H9 (cell line): ENCODE measurements around the gene NAA25. TPM values are rescaled to one million over a fixed set of nuclear protein-coding genes. Genes with fewer than 3 reads are reported as not detected.

Experiments
- DNase-seq: peaks from one replicate; pipeline ENCODE4 v3.0.0-alpha.2; 2017
- H2AFZ ChIP-seq: one replicate; pipeline ENCODE4 v1.6.1; 2013; ENCODE audit warnings: mild to moderate bottlenecking, low read length, control low read depth, moderate library complexity
- H2AK5ac ChIP-seq: 2 replicates; pipeline ENCODE4 v1.6.1; 2013; ENCODE audit warnings: low read length, control low read depth, mixed read lengths; ENCODE audit not compliant: insufficient read length
- H2BK120ac ChIP-seq: one replicate; pipeline ENCODE4 v1.6.1; 2013; ENCODE audit warnings: low read depth, mild to moderate bottlenecking, low read length, control low read depth, inconsistent platforms; ENCODE audit not compliant: poor library complexity, severe bottlenecking
- H2BK12ac ChIP-seq: 2 replicates; pipeline ENCODE4 v1.6.1; 2013; ENCODE audit warnings: low read length, control low read depth, mixed read lengths, low read depth; ENCODE audit not compliant: insufficient read length
- H2BK15ac ChIP-seq: 2 replicates; pipeline ENCODE4 v1.6.1; 2013; ENCODE audit warnings: low read depth, low read length, control low read depth
- H2BK20ac ChIP-seq: one replicate; pipeline ENCODE4 v1.6.1; 2013; ENCODE audit warnings: low read depth, mild to moderate bottlenecking, low read length, control low read depth, inconsistent platforms; ENCODE audit not compliant: poor library complexity, severe bottlenecking
- H2BK5ac ChIP-seq: 2 replicates; pipeline ENCODE4 v1.6.1; 2013; ENCODE audit warnings: low read length, control low read depth, mixed read lengths; ENCODE audit not compliant: insufficient read length
- H3K14ac ChIP-seq: 2 replicates; pipeline ENCODE4 v1.6.1; 2013; ENCODE audit warnings: low read length, control low read depth; ENCODE audit not compliant: insufficient read depth
- H3K18ac ChIP-seq: 2 replicates; pipeline ENCODE4 v1.6.1; 2013; ENCODE audit warnings: low read depth, mild to moderate bottlenecking, mixed read lengths, low read length, control low read depth; ENCODE audit not compliant: insufficient read length
- H3K23ac ChIP-seq: 2 replicates; pipeline ENCODE4 v1.6.1; 2013; ENCODE audit warnings: low read length, control low read depth, mixed read lengths, low read depth; ENCODE audit not compliant: insufficient read length
- H3K23me2 ChIP-seq: 2 replicates; pipeline ENCODE4 v1.6.1; 2013; ENCODE audit warnings: low read depth, mild to moderate bottlenecking, mixed read lengths, low read length, control low read depth; ENCODE audit not compliant: insufficient read length, poor library complexity, severe bottlenecking
- H3K27ac ChIP-seq: 2 replicates; pipeline ENCODE4 v1.5.1; 2013; ENCODE audit warnings: low read length, control low read depth, mixed read lengths, low read depth; ENCODE audit not compliant: insufficient read length
- H3K27me3 ChIP-seq: 2 replicates; pipeline ENCODE4 v1.6.1; 2013; ENCODE audit warnings: low read length, control low read depth, inconsistent platforms; ENCODE audit not compliant: insufficient read depth
- H3K4ac ChIP-seq: 2 replicates; pipeline ENCODE4 v1.6.1; 2013; ENCODE audit warnings: low read depth, mild to moderate bottlenecking, control low read depth, inconsistent platforms, low read length, moderate library complexity
- H3K4me1 ChIP-seq: 2 replicates; pipeline ENCODE4 v1.6.1; 2013; ENCODE audit warnings: low read length, control low read depth, inconsistent platforms; ENCODE audit not compliant: insufficient read depth
- H3K4me2 ChIP-seq: 2 replicates; pipeline ENCODE4 v1.6.1; 2013; ENCODE audit warnings: low read length, control low read depth, mixed read lengths; ENCODE audit not compliant: insufficient read length, insufficient read depth
- H3K56ac ChIP-seq: 2 replicates; pipeline ENCODE4 v1.6.1; 2013; ENCODE audit warnings: low read depth, mild to moderate bottlenecking, mixed read lengths, low read length, control low read depth; ENCODE audit not compliant: insufficient read length
- H3K79me1 ChIP-seq: 2 replicates; pipeline ENCODE4 v1.6.1; 2013; ENCODE audit warnings: low read depth, mild to moderate bottlenecking, moderate library complexity, low read length, control low read depth, inconsistent platforms; ENCODE audit not compliant: insufficient read depth, poor library complexity, severe bottlenecking
- H3K79me2 ChIP-seq: 2 replicates; pipeline ENCODE4 v1.6.1; 2013; ENCODE audit warnings: low read length, control low read depth, inconsistent platforms; ENCODE audit not compliant: insufficient read depth
- H3K9ac ChIP-seq: 2 replicates; pipeline ENCODE4 v1.6.1; 2013; ENCODE audit warnings: low read length, control low read depth, mixed read lengths; ENCODE audit not compliant: insufficient read length; ENCODE audit errors: extremely low read depth
- H3K9me3 ChIP-seq: one replicate; pipeline ENCODE4 v1.6.1; 2013; ENCODE audit warnings: low read depth, low read length, inconsistent platforms; ENCODE audit not compliant: control insufficient read depth
- H3T11ph ChIP-seq: one replicate; pipeline ENCODE4 v1.6.1; 2013; ENCODE audit warnings: mild to moderate bottlenecking, low read length, control low read depth, inconsistent platforms
- H4K20me1 ChIP-seq: one replicate; pipeline ENCODE4 v1.6.1; 2013; ENCODE audit not compliant: control insufficient read depth, insufficient read length, insufficient read depth
- H4K5ac ChIP-seq: 2 replicates; pipeline ENCODE4 v1.6.1; 2013; ENCODE audit warnings: low read depth, mild to moderate bottlenecking, mixed read lengths, low read length, control low read depth; ENCODE audit not compliant: insufficient read length
- H4K8ac ChIP-seq: replicated peaks from 2 replicates; pipeline ENCODE4 v1.6.1; 2013; ENCODE audit warnings: low read length, control low read depth, mixed read lengths, low read depth; ENCODE audit not compliant: insufficient read length
- H4K91ac ChIP-seq: 2 replicates; pipeline ENCODE4 v1.6.1; 2013; ENCODE audit warnings: low read depth, mild to moderate bottlenecking, moderate library complexity, mixed read lengths, low read length, control low read depth; ENCODE audit not compliant: insufficient read length
- H3K27ac Mint-ChIP-seq, 3 experiments: 2 replicates in 2 of 3; 3 replicates in 1 of 3; pipeline ENCODE4 v1.8.0; 2020 to 2021; ENCODE audit warnings: mixed read lengths in 3 of 3, mild to moderate bottlenecking in 1 of 3, moderate library complexity in 1 of 3
- H3K27me3 Mint-ChIP-seq: 2 replicates; pipeline ENCODE4 v1.8.0; 2021; ENCODE audit warnings: low read depth, mild to moderate bottlenecking, moderate library complexity, mixed read lengths
- H3K36me3 Mint-ChIP-seq, 3 experiments: 2 replicates in 2 of 3; 3 replicates in 1 of 3; pipeline ENCODE4 v1.8.0; 2020 to 2021; ENCODE audit warnings: low read depth in 3 of 3, mixed read lengths in 3 of 3; ENCODE audit not compliant: insufficient read depth in 1 of 3
- H3K4me1 Mint-ChIP-seq, 2 experiments: 2 replicates each; pipeline ENCODE4 v1.8.0; 2020; ENCODE audit warnings: mixed read lengths in 2 of 2
- H3K4me3 Mint-ChIP-seq, 2 experiments: 2 replicates in 1 of 2; 3 replicates in 1 of 2; pipeline ENCODE4 v1.8.0; 2020 to 2021; ENCODE audit warnings: mild to moderate bottlenecking in 2 of 2, mixed read lengths in 2 of 2, moderate library complexity in 1 of 2
- H3K9me3 Mint-ChIP-seq, 2 experiments: 2 replicates in 1 of 2; 3 replicates in 1 of 2; pipeline ENCODE4 v1.8.0; 2020; ENCODE audit warnings: mild to moderate bottlenecking in 2 of 2, mixed read lengths in 2 of 2, moderate library complexity in 1 of 2
- CTCF ChIP-seq: fragments of 200-600 bp; sonication (generic); conservative IDR thresholded peaks from 3 replicates; pipeline ENCODE4 v1.8.0; 2021; ENCODE audit warnings: antibody characterized with exemption, mild to moderate bottlenecking
- WGBS: extraction: QIAGEN DNeasy Blood & Tissue Kit; methylation state at CpG from one replicate; pipeline ENCODE4 v1.1.7; 2013; ENCODE audit warnings: missing lambda C conversion rate, low lambda C conversion rate, mixed read lengths; ENCODE audit not compliant: insufficient read length; ENCODE audit errors: extremely low coverage; 5-methylcytosine and 5-hydroxymethylcytosine counted together
- total RNA-seq: library from RNA; stranded (reverse); gene quantifications from 2 replicates; pipeline ENCODE4 v1.2.1, GENCODE V29; 2021

NAA25 gene
- total RNA-seq, 1 experiment from 2014 or later = 57.1 TPM

- Histone ChIP-seq H3K27me3 (no peaks in the 10 kb centered on the region), H2BK5ac (no peak overlapping the region), H3K4ac (no peak overlapping the region), H4K20me1 (no peaks in the 10 kb centered on the region), H4K5ac (no peak overlapping the region), H2BK120ac (no peak overlapping the region), H3K9ac (no peak overlapping the region), H3K23me2 (peaks cover 3% of the 10 kb centered on the region), H3T11ph (no peak overlapping the region), H3K27ac (no peak overlapping the region), H3K79me1 (peaks cover 5% of the 10 kb centered on the region), H3K9me3 (no peaks in the 10 kb centered on the region), H4K91ac (no peak overlapping the region), H3K79me2 (no peaks in the 10 kb centered on the region; the same call in 1 of the 2 replicates), H2AFZ (no peak overlapping the region), H2BK20ac (no peak overlapping the region), H3K18ac (no peak overlapping the region), H3K4me1 (no peaks in the 10 kb centered on the region), H2AK5ac (no peak overlapping the region), H3K23ac (no peak overlapping the region), H2BK12ac (no peak overlapping the region), H4K8ac (no peak overlapping the region), H3K4me2 (no peak overlapping the region), H2BK15ac (no peak overlapping the region), H3K56ac (no peak overlapping the region), H3K14ac (no peak overlapping the region)
- Mint-ChIP-seq H3K27me3 (no peaks in the 10 kb centered on the region; the same call in 1 of the 2 replicates), H3K4me3 (no peak overlapping the region), H3K4me1 (peaks cover 28 to 35% of the 10 kb centered on the region in 2 experiments), H3K36me3 (peaks cover 4 to 7% (median 7%) of the 10 kb centered on the region in 3 experiments), H3K27ac (peak overlapping the region in 2 of 3 experiments; percentile 28 to 75; a peak in 3 of 7 replicates), H3K9me3 (no peaks in the 10 kb centered on the region)
- no peak for DNase-seq
- no peak for TF ChIP-seq CTCF
- WGBS = no CpG with 5 or more reads among the region's 9 CpGs
Observed at GRCh38 chr12:112007945-112008344, 100.6 kb downstream of the NAA25 start.
